PC-9 (cell line): ENCODE results near the gene TOR4A.

Experiments used
- CTCF ChIP-seq: fragments of 200-600 bp; sonication (generic); conservative IDR thresholded peaks from 2 replicates; pipeline ENCODE4 v1.6.1; 2017; ENCODE audit warnings: mixed run types, antibody characterized with exemption, mild to moderate bottlenecking, moderate library complexity
- EZH2 ChIP-seq: fragments of 200-600 bp; sonication (generic); IDR thresholded peaks from 2 replicates; pipeline ENCODE4 v1.8.0; 2017; ENCODE audit warnings: antibody characterized with exemption, low read depth

GRCh38 chr9:137280474-137281344, 3.2 kb downstream of the TOR4A start:
- TF ChIP-seq CTCF, result no peak
- no peak for TF ChIP-seq EZH2
